Urothelium cell line (cell line): ENCODE results near the gene CALML5.
"Not testable (repeated sequence)": the region's sequence is repeated elsewhere in the genome, so short reads cannot be mapped to it uniquely, and the experiment has no call there.

Experiments
- DNase-seq: peaks from one replicate; pipeline ENCODE4 v3.0.0; 2011; ENCODE audit warnings: low spot score, mixed read lengths
- FAIRE-seq: peaks from 2 replicates; lab custom pipeline; 2011; peaks lifted over from hg19 to GRCh38; lab: Jason Lieb, UNC

CALML5 gene

DNA sequence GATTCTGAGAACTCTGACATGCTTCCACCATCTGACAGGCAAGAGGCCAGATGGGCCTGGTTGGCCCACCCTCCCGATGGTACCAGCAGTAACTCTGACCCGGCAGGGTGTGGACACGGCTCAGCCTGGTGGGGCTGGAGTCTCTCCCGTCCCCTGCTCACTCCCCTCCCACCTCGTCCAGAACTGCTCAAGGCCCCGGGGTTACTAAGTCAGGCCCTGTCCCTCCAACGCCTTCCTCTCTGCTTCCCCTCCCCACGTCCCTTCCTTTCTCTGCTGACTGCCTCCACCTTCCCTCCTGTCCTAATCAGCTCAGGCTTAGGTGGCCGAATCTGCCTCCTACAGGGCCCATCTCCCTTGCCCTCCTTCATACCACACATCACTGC lies 12.5 kb downstream of the CALML5 start:
- FAIRE-seq (no peak), DNase-seq (no peak)

DNA sequence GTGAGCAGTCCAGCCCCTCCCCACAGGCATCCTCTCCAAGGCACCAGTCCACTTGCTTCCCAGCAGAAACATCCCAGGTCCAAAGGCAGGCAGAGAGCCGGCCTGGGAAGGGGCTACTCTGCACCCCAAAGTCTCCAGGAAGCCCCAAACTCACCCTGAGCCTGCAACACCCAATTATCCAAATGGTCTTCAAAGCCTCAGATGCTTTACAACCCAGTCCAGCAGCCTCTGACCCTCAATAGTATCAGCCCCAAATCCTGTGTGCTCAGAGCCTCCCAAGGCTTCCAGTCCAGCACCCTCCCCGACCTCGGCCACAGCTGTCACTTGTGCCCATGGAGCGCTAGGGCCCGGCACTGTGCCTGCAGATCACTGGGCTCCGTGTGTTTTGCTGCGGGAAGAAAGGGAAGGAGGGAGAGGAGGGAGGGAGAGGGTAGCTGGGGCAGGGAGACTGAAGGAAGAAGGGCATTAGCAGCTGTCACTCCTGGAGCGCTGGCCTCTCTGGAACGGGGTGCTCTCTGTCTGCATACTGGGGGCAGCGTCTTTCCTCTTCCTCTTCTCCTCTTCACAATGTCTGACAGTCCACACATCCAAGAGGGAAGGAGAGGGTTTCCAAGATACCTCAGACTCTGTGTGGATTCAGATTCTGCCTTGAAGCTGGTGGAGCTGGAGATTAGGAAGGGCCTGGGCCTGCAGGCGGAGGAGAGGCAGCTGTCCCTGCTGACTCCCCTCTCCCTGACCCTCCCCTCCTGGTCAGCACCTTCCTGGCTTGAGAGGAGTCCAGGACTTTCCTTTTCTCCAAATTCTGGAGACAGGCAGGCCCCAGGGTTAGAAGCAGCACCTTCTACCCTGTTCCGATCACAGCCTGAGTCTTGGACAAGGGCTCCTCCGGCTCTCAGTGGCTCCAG lies 13.2 kb downstream of the CALML5 start:
- DNase-seq (no peak), FAIRE-seq (no peak)

DNA sequence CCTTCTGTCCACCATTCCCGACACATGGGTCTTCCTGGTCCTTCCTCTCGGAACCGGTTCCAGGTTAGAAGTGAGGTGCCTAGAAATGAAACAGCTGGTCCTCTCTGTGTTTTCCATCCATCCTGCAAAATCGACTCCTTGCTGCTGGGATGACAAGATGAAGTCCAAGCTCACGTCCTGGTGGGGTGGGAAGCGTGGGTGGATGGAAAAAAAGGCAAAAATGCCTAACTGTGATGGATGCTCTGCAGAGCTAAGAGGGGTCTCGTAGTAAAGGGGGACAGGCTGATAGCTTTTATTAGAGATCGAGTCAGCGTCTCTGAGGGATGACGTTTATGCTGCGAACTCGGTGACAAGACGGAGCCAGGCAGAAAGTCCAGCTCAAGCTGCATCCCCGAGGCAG lies 14.1 kb downstream of the CALML5 start:
- FAIRE-seq: no peak

DNA sequence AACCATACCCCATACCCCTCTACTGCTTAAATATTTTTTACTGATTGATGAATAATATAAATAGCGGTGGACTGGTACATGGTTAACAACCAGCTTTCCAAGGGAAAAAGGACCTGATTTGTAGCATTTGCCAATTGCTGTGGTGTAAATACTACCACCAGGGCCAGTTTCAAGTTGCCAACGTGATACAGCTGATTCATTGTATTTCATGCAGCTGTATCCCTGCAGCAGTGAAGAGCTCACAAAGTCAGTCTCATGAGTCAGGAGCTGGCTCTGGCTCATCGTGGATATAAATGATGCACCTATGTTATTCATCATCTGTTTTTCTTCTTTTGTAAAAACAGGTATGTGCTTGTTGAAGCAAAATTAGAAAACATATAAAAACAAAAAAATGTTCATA lies 15.2 kb downstream of the CALML5 start:
- no peak for FAIRE-seq
- no peak for DNase-seq

More for the DNA sequence above, 14.1 kb downstream of the CALML5 start:
- DNase-seq: no peak

DNA sequence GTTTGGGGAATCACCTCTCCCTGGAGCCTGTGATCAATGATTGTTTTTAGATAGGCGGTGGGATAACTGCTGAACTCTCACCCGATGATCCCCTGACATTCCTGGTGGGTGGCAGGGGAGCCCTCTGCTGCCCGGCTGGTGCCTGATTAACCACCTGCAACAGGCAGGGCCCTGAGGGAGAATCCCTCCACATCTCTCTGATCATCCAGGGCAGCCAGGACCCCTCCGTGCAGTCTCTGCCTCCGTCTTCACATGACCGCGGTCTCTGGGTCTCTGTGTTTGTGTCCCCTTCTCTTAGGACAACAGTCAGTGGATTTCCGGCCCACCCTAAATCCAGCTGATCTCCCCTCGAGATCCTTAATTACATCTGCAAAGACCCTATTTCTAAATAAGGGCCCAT lies 17.4 kb downstream of the CALML5 start:
- no peak for FAIRE-seq

DNA sequence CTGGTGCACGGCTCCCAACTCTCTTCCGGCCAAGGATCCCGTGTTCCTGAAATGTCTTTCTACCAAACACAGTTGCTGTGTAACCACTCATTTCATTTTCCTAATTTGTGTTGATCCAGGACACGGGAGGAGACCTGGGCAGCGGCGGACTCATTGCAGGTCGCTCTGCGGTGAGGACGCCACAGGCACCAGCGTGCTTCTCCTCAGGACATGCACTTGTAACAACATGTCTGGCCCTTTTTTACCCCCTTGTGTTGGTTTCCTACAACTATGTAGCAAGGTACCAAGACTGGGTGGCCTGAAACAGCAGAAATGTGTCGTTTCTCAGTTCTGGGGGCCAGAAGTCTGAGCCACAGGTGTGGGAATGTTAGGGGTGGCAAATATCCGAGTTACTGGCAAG lies 18.2 kb downstream of the CALML5 start:
- DNase-seq (no peak), FAIRE-seq (no peak)

More for the DNA sequence above, 17.4 kb downstream of the CALML5 start:
- DNase-seq: no peak

DNA sequence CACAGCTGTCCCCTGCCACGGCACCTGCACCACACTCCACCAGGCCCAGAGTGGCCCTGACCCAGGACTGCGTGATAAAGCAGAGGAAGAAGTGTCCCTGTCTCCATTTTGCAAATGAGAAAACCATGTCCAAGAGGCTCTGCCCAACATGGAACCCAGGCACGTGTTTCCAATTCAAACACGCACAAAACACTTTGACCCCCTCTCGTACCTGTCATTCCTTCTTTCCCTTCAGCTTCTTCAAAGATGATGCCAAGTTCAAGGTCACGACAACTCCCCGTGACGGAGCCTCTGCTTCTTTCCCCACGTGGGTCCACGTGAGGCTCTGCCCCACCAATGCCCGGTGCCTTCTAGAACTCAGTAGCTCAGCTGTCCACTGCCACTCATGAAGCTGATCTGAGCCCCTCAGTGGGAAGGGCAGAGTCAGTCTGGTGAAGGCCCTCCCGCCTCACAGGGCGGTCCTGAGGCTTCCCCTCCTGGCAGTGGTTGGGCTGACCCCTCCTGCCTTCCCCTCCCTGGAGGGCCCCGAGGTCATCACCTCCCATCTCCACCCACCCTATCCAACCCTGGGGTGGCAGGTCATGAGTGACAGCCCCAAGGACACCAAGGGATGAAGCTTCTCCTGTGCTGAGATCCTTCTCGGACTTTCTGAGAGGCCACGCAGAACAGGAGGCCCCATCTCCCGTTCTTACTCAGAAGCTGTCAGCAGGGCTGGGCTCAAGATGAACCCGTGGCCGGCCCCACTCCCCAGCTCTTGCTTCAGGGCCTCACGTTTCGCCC lies 19.0 kb downstream of the CALML5 start:
- FAIRE-seq (no peak), DNase-seq (no peak)

DNA sequence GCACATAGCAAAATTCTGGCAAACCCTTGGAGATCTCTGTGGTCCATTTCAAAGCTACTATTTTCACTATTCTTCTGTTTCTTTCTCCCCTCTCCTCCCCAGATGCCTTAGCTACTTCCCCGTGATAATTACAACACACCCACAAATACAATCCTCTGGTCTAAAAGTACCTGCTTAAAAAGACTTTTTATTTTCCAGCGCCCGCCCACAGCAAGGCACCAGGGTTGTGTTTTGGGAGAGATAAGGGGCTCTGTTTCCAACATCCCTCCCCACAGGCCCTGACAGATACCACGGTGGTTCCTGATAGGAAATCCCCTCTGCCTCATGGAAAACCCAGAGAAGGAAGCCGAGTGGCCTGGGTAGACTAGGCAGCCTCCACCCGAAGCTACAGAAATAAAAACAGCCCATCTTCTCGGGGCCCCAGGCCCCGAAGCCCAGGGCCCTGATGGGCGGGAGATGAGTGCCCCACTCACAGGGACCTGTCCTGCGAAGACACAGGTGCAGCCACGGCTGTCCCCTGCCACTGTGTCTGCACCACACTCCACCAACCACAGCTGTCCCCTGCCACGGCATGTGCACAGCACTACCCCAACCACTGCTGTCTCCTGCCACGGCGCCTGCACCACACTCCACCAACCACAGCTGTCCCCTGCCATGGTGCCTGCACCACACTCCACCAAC lies 19.7 kb downstream of the CALML5 start:
- FAIRE-seq (no peak), DNase-seq (no peak)

DNA sequence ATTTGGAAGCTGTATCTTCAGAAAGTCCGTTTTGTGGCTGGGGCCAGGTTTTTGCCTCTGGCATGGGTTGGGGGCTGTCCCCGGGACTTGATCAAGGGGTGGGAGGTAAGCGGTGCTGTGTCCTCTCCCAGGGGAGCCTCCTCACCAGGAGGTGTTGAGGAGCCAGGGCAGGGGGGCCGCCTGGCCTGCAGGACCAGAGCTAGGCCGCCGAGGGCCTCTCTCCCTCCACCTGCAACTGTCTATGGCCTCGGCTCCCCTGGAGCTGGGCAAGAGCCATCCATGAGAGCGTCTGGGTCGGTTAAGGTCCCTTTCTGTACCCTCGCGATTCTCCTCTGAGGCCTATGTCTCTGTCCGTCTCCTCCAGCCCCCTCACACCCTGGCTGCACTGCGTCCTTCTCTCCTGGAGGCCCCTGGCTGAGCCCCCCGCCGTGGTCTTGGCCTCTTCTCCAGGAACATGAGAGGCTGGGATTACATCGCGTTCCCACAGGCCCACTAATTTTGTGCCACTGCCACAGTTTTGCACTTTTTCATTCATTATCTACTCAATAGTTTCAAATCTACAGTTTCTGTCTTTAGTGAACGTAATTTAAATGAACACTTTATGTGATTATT lies 20.6 kb downstream of the CALML5 start:
- FAIRE-seq (no peak), DNase-seq (no peak)

DNA sequence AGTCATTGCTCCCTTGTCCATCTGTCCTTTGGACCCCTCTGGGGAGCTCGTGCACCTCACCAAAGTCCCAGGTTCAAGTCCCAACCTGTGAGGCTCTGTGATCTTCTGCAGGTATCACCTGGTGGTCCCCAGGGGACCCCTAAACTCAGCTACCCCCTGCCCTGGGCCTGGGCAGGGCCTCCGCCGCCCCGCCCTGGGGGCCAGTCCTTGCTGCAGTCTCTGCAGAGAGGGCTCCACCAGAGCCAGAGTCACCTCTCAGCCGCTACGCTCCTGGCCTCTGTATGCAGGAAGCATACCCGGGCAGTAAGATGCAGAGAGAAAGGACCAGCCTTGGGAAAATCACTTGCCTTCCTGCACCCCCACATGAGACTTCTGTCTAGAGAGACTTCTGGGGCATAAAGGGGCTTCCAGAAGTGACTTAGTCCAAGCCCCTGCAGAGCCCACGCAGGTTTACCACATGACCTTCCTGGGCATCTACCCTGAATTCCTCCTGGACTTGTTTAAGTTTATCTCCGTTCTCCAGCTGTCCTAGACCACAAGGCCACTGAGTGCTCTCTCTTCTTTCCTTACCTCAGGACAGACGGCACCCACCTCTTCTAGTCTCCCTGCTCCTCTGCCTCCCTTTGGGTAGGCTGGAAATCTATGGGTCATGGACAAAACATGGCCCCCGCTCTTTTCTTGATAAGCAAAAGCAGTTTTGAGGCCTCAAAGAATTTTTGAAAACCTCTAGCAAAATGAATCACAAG lies 21.2 kb downstream of the CALML5 start:
- no peak for FAIRE-seq
- no peak for DNase-seq

DNA sequence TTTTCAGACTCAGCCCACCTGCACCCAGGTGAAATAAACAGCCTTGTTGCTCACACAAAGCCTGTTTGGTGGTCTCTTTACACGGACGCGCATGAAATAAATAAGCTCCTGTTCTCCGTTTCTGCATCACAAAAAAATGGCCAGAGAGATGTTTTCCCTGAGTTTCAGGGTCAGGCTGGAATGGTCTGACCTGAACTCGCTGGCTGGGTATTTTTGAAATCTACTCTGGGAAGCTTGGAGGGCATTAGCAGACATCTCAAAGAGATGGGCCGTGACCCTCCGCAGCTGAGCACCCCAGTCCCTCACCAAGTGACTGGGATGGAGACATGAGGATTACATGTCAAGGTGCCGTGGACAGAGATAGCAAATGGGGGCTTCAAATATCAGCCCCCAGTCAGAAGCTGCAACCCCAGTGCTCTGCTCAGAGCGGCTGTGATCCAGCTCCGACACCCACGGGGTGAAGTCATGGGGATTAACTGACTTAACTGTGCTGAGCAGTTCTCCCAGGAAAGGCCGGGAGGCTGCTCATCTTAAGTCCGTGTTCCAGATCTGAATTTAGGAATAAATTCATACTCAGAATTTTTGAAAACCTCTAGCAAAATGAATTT lies 22.3 kb downstream of the CALML5 start:
- DNase-seq (no peak), FAIRE-seq (no peak)

DNA sequence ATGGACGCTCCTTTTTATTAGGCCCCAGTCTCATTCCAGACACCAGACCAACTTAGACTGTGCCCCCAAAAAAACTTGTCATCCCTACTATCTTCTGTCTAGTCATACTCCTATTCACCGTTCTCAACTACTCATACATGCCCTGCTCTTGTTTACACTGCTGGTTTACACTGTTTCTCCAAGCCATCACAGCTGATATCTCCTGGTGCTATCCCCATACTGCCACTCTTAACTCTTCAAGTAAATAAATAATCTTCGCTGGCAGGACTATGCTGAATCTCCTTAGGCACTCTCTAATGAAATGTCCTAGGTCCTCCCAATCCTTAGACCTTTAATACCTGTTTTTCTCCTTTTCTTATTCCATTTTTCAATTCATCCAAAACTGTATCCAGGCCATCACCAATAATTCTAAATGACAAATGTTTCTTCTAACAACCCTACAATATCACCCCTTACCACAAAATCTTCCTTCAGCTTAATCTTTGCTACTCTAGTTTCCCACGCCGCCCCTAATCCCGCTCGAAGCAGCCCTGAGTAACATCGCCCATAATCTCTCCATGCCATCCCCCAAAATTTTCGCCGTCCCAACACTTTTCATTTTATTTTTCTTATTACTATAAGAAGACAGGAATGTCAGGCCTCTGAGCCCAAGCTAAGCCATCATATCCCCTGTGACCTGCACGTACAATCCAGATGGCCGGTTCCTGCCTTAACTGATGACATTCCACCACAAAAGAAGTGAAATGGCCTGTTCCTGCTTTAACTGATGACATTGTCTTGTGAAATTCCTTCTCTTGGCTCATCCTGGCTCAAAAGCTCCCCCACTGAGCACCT lies 23.2 kb downstream of the CALML5 start:
- not testable (repeated sequence) for FAIRE-seq, DNase-seq

DNA sequence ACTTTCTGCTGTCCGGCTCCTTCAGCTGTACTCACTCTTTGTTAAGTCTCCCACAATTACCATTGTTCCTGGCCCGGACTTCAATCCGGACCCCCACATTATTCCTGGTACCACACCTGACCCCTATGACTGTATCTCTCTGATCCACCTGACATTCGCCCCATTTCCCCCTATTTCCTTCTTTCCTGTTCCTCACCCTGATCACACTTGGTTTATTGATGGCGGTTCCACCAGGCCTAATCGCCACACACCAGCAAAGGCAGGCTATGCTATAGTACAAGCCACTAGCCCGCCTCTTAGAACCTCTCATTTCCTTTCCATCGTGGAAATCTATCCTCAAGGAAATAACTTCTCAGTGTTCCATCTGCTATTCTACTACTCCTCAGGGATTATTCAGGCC lies 24.3 kb downstream of the CALML5 start:
- FAIRE-seq, DNase-seq: not testable (repeated sequence)

DNA sequence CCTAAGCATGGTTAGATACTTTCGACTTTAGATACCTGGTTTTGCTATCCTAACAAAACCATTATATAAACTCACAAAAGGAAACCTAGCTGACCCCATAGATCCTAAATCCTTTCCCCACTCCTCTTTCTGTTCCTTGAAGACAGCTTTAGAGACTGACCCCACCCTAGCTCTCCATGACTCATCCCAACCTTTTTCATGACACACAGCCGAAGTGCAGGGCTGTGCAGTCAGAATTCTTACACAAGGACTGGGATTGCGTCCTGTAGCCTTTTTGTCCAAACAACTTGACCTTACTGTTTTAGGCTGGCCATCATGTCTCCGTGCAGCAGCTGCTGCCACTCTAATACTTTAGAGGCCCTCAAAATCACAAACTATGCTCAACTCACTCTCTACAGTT lies 24.7 kb downstream of the CALML5 start:
- not testable (repeated sequence) for FAIRE-seq, DNase-seq

DNA sequence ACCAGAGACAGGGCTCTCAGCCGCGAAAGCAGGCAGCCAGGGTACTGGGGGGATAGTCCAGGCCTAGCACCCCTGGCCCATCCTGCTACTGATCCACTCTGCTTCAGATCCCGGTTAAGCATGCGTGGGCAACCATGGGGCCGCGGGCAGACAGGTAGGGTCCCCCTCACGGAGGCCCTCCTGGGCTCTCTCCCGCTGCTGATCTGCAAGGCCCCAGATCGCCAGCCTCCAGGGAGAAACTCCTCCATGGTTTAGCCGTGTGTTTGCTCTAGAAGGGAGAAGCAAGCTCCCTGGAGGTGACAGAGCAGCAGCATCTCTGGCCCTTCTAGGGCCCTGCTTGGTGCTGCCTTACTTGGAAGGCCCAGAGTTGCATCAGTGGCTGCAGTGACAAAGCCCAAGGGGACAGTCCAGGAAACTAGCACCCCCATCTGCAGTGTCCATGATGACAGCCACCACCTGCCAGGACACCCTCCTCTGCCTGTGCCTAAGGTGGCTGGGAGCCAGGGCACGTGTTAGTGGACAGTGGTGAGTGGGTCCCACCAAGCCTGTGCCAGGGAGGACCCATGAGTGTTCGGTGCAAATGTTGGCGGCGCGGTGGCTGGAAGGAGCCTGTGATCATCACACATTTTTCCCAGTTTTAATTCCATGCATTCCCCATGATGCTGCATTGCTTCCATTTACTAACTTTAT lies 29.2 kb downstream of the CALML5 start:
- no peak for DNase-seq
- no peak for FAIRE-seq

DNA sequence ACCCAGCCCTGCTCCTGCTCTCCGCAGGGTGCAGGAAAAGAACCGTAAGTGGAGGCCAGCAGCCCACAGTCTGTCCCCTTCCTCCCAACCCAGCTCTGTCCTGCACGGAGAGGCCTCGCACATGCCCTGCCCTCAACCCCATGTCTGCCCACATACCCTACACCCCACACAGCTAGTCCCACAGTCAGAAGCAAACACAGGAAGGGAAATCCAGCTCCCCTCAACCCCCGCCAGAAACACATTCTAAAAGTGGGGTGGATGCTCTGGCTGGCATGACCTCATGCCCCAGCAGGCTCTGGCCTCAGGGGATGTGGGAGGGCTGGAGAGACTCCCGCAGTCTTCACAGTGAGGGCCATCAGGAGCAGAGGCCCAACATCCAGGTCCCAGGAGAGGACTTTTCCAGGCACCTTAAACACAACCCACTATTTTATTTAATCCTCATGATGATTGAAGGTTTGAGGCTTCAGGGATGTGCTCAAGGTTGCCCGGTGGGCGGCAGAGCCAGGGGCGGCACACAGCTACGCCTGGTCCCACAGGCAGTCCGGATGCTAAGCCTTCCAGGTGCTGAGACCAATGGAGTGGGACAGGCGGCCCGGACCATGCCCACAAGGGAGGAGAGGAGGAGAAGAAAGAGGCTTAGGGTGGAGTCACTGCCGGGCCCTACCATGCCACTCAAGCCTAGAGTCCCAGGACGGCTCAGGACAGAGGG lies 29.9 kb downstream of the CALML5 start:
- no peak for FAIRE-seq

DNA sequence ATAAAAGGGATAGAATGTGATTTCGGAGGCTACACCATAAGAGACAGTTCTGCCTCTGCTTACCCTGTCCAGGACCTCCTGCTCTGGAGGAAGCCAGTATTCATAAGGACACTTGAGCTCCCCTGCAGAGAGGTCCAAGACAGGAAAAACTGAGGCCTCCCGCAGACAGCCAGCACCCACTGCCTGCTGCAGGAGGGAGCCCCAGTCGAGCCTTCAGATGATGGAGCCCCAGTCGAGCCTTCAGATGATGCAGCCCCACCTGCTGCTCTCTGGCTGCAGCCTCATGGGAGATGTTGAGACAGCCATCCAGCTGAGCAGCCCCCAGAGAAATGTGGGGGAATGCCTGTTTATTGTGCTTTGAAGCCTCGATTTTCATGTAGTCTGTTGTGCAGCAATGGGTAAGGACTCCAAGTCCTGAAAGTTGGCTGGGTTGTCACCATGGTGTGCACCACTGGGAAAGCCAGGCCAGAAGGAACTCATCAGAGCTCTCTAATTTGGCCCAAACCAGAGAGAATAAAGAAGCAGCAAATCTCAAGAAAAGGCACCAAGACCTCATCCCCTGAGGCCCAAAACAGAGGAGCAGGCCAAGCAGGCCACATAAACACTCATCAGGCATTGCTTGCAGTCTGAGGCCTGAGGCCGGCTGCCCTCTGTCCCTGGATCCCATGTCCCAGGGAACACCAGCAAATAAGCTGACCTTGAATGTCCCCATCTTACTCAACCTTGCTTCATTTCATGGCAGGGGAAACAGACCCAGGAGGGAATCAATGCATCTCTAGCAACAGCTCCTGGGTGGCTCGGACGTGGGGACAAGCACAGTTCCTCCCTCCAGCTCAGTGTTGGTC lies 30.9 kb downstream of the CALML5 start:
- DNase-seq (no peak), FAIRE-seq (no peak)

More for the DNA sequence above, 29.9 kb downstream of the CALML5 start:
- DNase-seq: no peak
